Gastrocnemius medialis (tissue), 4 donors: ENCODE data around the gene BMPR1A. TPM values are rescaled to one million over a fixed set of nuclear protein-coding genes. Genes with fewer than 3 reads are reported as not detected.
"Not testable (repeated sequence)": the region's sequence is repeated elsewhere in the genome, so short reads cannot be mapped to it uniquely, and the experiment has no call there.

Experiments
- ATAC-seq, 2 donors: fragments of 150-250 bp; one replicate each; pipeline ENCODE4 v1.9.1; 2016
- DNase-seq, 2 donors: peaks; one replicate each; pipeline ENCODE4 v3.0.0-alpha.2; 2019
- H3K27ac ChIP-seq, 4 donors: fragments of 200-600 bp; sonication (generic); 1 replicate in 1 of 4; 2 replicates in 3 of 4; pipeline ENCODE4 v1.5.1; 2016 to 2018; ENCODE audit warnings: mild to moderate bottlenecking in 2 of 4, moderate library complexity in 1 of 4
- H3K27me3 ChIP-seq, 3 donors: fragments of 200-600 bp; sonication (generic) in 2 of 3; 1 replicate in 1 of 3; 2 replicates in 2 of 3; pipeline versions ENCODE4 v1.5.1 to v1.6.0; 2016 to 2019; ENCODE audit warnings: mild to moderate bottlenecking in 1 of 3, moderate library complexity in 1 of 3
- H3K36me3 ChIP-seq, 2 donors: fragments of 200-600 bp; sonication (generic) in 1 of 2; one replicate each; pipeline ENCODE4 v1.5.1; 2017 to 2018
- H3K4me1 ChIP-seq, 2 donors: fragments of 200-600 bp; sonication (generic) in 1 of 2; one replicate each; pipeline ENCODE4 v1.5.1; 2016 to 2017; ENCODE audit warnings: mild to moderate bottlenecking in 2 of 2
- H3K4me3 ChIP-seq, 4 donors: fragments of 200-600 bp; sonication (generic) in 3 of 4; 1 replicate in 1 of 4; 2 replicates in 3 of 4; pipeline ENCODE4 v1.5.1; 2016 to 2019; ENCODE audit warnings: mild to moderate bottlenecking in 2 of 4
- H3K9me3 ChIP-seq, 3 donors: fragments of 200-600 bp; sonication (generic) in 2 of 3; 1 replicate in 1 of 3; 2 replicates in 2 of 3; pipeline ENCODE4 v1.5.1; 2016 to 2019
- POLR2A ChIP-seq, 2 donors: fragments of 450-650 bp; IDR thresholded peaks; one replicate each; pipeline ENCODE4 v1.6.1; 2017; ENCODE audit warnings: antibody characterized with exemption in 2 of 2, mild to moderate bottlenecking in 2 of 2, moderate library complexity in 2 of 2
- in situ Hi-C, 4 donors: fragments of 200-750 bp; cut with MboI; loops; one replicate each; pipeline versions ENCODE4 v1.15.0 to v1.8.0; 2017; ENCODE audit warnings: low sequenced_read_pairs in 4 of 4
- intact Hi-C: fragments of 100-400 bp; cut with DNase I; formaldehyde crosslinking; loops from one replicate; pipeline ENCODE4 v1.15.1; 2023; ENCODE audit warnings: low total_unique reads
- total RNA-seq, 4 donors: library from RNA; depleted of rRNA; stranded (reverse); fragments of >200 nt; gene quantifications; one replicate each; pipeline versions ENCODE4 v1.1.0 to v1.2.3, GENCODE V29; 2016
- TF ChIP-seq, protein P1 (sequence below), 5 experiments: fragments of 450-650 bp in 3 of 5; fragments of 200-600 bp in 2 of 5; sonication (generic) in 2 of 5; IDR thresholded peaks in 4 of 5; conservative IDR thresholded peaks in 1 of 5; 1 replicate in 4 of 5; 2 replicates in 1 of 5; pipeline ENCODE4 v1.5.1; 2016 to 2019; ENCODE audit warnings: antibody characterized with exemption in 5 of 5, mild to moderate bottlenecking in 3 of 5, moderate library complexity in 3 of 5

Gene BMPR1A
- total RNA-seq, 4 donors from 2014 or later: 16.4 to 22.7 (median 18.0) TPM

DNA sequence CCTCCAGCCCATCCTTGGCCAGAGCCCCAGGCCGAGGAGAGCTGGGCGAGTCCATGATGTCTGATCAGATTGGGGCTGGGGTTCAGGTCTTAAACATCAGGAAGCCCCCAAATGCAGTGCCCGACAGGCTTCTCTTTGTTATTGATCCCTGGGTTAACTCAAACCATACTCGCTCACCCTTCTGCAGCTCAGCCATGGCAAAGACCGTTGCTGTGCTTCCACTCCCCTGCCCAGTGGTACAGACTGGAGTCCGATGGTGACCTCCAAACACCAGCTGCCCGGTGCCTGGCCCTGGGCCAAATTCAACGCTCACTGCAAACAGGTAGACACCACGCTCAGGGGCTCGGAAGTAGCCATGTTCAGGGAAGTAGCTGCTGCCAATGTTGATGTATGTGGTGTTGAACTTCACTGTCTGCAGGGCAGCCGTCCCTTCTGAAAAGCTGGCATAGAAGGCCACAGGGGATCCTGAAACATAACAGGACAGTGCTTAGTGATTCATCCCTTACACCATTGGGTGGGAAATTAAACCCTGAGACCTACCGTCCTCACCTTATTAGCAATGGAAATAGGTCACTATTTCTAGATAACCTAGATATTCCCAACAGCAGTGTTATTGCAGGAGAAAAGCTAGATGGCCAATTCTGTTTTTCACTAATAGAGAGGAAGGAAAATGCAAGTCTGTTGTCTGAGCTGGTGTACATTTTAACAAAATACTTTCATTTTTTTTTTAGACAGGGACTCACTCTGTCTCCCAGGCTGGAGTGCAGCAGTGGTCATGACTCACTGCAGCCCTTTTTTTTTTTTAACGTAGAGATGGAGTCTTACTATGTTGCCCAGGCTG is 180.5 kb downstream of the BMPR1A start:
- H3K27ac ChIP-seq: no peak overlapping the region
- no peak for ATAC-seq
- no peak overlapping the region for H3K4me3 ChIP-seq
- H3K36me3 ChIP-seq: no peaks in the 10 kb centered on the region
- no peak for DNase-seq
- H3K27me3 ChIP-seq: no peaks in the 10 kb centered on the region
- peaks cover 0 to 5% of the 10 kb centered on the region in 2 donors for H3K4me1 ChIP-seq
- H3K9me3 ChIP-seq: no peaks in the 10 kb centered on the region
- TF ChIP-seq, protein P1, sequence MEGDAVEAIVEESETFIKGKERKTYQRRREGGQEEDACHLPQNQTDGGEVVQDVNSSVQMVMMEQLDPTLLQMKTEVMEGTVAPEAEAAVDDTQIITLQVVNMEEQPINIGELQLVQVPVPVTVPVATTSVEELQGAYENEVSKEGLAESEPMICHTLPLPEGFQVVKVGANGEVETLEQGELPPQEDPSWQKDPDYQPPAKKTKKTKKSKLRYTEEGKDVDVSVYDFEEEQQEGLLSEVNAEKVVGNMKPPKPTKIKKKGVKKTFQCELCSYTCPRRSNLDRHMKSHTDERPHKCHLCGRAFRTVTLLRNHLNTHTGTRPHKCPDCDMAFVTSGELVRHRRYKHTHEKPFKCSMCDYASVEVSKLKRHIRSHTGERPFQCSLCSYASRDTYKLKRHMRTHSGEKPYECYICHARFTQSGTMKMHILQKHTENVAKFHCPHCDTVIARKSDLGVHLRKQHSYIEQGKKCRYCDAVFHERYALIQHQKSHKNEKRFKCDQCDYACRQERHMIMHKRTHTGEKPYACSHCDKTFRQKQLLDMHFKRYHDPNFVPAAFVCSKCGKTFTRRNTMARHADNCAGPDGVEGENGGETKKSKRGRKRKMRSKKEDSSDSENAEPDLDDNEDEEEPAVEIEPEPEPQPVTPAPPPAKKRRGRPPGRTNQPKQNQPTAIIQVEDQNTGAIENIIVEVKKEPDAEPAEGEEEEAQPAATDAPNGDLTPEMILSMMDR (IDR thresholded peaks at IDR 0.05 in 4 of 5, conservative IDR thresholded peaks at IDR 0.05 in 1 of 5): no peak
- TF ChIP-seq POLR2A (IDR thresholded peaks at IDR 0.05): no peak
- in situ Hi-C loops: loop anchor here in 1 of 4 donors (25.0 kb wide), 1 partner anchor 150 kb away; the partner anchor contains the start of genes GLUD1 and SHLD2
- intact Hi-C loops: loop anchor here (5.0 kb wide), 1 partner anchor 210 kb away; no protein-coding TSS in a partner anchor

DNA sequence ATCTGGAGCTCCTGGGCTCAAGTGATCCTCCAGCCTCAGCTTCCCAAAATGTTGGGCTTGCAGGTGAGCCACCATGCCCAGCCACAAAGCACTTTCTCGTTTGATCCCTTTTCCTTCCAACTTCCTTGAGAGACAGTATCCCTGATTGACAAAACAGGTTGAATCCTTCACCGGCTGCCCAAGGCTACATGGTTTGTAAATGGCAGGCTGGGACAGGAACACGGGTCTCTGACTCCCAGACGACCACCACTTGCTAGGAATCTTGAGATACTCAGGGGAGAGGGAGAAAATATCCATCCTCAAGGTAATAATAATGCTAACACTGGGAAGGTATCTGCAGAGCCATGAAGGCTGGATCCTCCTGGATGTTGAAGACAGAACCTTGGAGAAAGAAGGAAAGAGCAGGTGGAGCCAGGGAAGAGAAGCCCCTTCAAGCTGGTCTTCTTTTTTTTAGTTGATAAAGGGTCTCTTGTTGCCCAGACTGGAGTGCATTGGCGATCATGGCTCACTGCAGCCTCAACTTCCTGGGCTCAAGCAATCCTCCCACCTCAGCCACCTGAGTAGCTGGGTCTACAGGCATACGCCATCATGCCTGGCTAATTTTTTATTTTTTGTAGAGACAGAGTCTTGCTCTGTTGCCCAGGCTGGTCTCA is 181.2 kb downstream of the BMPR1A start:
- TF ChIP-seq POLR2A (IDR thresholded peaks at IDR 0.05): no peak
- TF ChIP-seq, protein P1 (IDR thresholded peaks at IDR 0.05 in 4 of 5, conservative IDR thresholded peaks at IDR 0.05 in 1 of 5): no peak
- no peaks in the 10 kb centered on the region for H3K36me3 ChIP-seq
- no peak overlapping the region for H3K4me3 ChIP-seq
- no peak overlapping the region for H3K27ac ChIP-seq
- in situ Hi-C loops (loop anchor here in 1 of 4 donors (25.0 kb wide), 1 partner anchor 150 kb away; the partner anchor contains the start of genes GLUD1 and SHLD2), intact Hi-C loops (loop anchor here (5.0 kb wide), 1 partner anchor 210 kb away; no protein-coding TSS in a partner anchor)
- no peak for DNase-seq
- H3K4me1 ChIP-seq: peaks cover 0 to 5% of the 10 kb centered on the region in 2 donors
- H3K9me3 ChIP-seq: no peaks in the 10 kb centered on the region
- ATAC-seq: no peak
- H3K27me3 ChIP-seq: no peaks in the 10 kb centered on the region

DNA sequence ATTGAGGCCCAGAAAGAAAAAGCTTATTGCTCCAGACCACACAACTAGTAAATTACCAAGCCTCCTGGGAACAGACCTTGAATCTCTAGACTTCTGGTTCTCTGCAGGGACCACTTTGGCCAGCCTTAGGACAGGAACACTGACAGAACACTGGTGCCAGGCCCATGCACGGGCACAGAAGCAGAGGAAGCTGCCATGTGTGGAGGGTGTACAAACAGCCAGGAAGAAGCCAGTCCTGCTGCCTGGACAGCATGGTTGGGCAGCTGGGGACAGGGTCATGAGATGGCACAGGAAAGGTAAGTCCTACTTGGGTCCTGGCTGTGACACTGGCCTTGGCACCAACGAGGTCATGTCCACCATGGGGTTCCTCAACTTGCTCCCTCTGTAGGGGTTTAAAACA is 181.8 kb downstream of the BMPR1A start:
- no peak for TF ChIP-seq POLR2A (IDR thresholded peaks at IDR 0.05)
- TF ChIP-seq, protein P1 (IDR thresholded peaks at IDR 0.05 in 4 of 5, conservative IDR thresholded peaks at IDR 0.05 in 1 of 5): no peak
- ATAC-seq: no peak
- no peak for DNase-seq
- peaks cover 0 to 5% of the 10 kb centered on the region in 2 donors for H3K4me1 ChIP-seq
- no peak overlapping the region for H3K4me3 ChIP-seq
- intact Hi-C loops: loop anchor here (5.0 kb wide), 1 partner anchor 209 kb away; no protein-coding TSS in a partner anchor
- in situ Hi-C loops: loop anchor here in 1 of 4 donors (25.0 kb wide), 1 partner anchor 149 kb away; the partner anchor contains the start of genes GLUD1 and SHLD2
- no peaks in the 10 kb centered on the region for H3K9me3 ChIP-seq
- no peaks in the 10 kb centered on the region for H3K36me3 ChIP-seq
- no peak overlapping the region for H3K27ac ChIP-seq
- no peaks in the 10 kb centered on the region for H3K27me3 ChIP-seq

DNA sequence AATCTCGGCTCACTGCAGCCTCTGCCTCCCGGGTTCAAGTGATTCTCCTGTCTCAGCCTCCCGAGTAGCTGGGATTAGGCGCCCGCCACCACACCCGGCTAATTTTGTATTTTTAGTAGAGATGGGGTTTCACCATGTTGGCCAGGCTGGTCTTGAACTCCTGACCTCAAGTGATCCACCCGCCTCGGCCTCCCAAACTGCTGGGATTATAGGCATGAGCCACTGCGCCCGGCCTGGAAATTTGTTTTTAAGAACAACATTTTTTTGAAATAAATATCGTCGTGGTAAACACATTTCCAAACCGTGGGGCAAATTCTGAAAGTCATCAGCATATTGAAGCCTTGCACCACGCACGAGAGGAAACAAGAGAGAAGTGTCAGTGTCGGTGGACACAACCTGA is 183.7 kb downstream of the BMPR1A start:
- H3K36me3 ChIP-seq, H3K27me3 ChIP-seq, ATAC-seq, H3K9me3 ChIP-seq, intact Hi-C loops, H3K4me3 ChIP-seq, DNase-seq, H3K27ac ChIP-seq: not testable (repeated sequence)
- H3K4me1 ChIP-seq: peaks cover 16 to 17% of the 10 kb centered on the region in 2 donors
- in situ Hi-C loops: loop anchor here in 1 of 4 donors (25.0 kb wide), 1 partner anchor 147 kb away; the partner anchor contains the start of genes GLUD1 and SHLD2

DNA sequence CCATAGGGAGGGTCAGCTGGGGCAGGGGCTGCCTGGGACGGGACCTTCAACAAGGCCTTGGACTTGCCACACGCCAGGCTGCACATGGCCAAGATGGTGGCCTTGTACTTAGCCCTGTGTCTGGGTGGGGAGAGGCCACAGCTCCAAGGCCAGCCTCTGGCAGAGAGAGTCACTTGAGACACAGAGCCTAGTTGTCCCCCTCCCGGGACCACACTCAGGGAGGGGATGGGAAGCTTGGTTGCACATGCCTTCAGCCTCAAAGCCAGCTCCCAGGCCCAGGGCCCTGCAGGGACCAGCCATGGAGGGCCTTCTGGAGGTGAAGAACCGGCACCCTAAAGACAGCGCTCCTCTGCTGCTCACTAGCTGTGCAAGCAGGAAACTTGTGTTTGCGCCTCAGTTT is 184.3 kb downstream of the BMPR1A start:
- in situ Hi-C loops: loop anchor here in 1 of 4 donors (25.0 kb wide), 1 partner anchor 147 kb away; the partner anchor contains the start of genes GLUD1 and SHLD2
- H3K36me3 ChIP-seq: no peaks in the 10 kb centered on the region

More for the DNA sequence above, 184.3 kb downstream of the BMPR1A start:
- Histone ChIP-seq H3K27me3 (no peaks in the 10 kb centered on the region), H3K4me3 (no peak overlapping the region), H3K9me3 (no peaks in the 10 kb centered on the region), H3K4me1 (peaks cover 22 to 23% of the 10 kb centered on the region in 2 donors), H3K27ac (no peak overlapping the region)
- TF ChIP-seq POLR2A (IDR thresholded peaks at IDR 0.05): no peak
- TF ChIP-seq, protein P1 (IDR thresholded peaks at IDR 0.05 in 4 of 5, conservative IDR thresholded peaks at IDR 0.05 in 1 of 5): no peak
- DNase-seq: no peak
- ATAC-seq: no peak
- intact Hi-C loops: no loop called here
